Amygdala (tissue), 56 donors: Measurements from ENCODE around the gene FLT3LG.
A peak's percentile ranks its signal among the peaks of the same experiment; 100 is the strongest.
"Not testable (repeated sequence)": the region's sequence is repeated elsewhere in the genome, so short reads cannot be mapped to it uniquely, and the experiment has no call there.

Experiments
- DNase-seq, 56 donors: peaks; one replicate each; lab custom pipeline; 2025; lab: John Stamatoyannopoulos, UW

Gene FLT3LG

GRCh38 chr19:49459388-49459787 is 14.6 kb upstream of the FLT3LG start:
- DNase-seq: no peak

GRCh38 chr19:49461130-49461529 is 12.9 kb upstream of the FLT3LG start:
- not testable (repeated sequence) for DNase-seq

GRCh38 chr19:49461656-49462055 is 12.4 kb upstream of the FLT3LG start:
- no peak for DNase-seq

- no peak for DNase-seq
Measured at GRCh38 chr19:49462492-49462891, 11.5 kb upstream of the FLT3LG start.

GRCh38 chr19:49463960-49464740 is 9.9 kb upstream of the FLT3LG start:
- no peak for DNase-seq

- no peak for DNase-seq
Measured at GRCh38 chr19:49465371-49465770, 8.6 kb upstream of the FLT3LG start.

- DNase-seq: no peak
Measured at GRCh38 chr19:49468199-49468598, 5.8 kb upstream of the FLT3LG start.

- no peak for DNase-seq
Measured at GRCh38 chr19:49468746-49469447, 5.1 kb upstream of the FLT3LG start.

- DNase-seq: no peak
Measured at GRCh38 chr19:49469828-49470614, 4.0 kb upstream of the FLT3LG start.

- DNase-seq: no peak
Measured at GRCh38 chr19:49470615-49470978, 3.4 kb upstream of the FLT3LG start.

GRCh38 chr19:49472936-49473335 is 1.1 kb upstream of the FLT3LG start:
- no peak for DNase-seq

- not testable (repeated sequence) for DNase-seq
Measured at GRCh38 chr19:49473501-49473867, 531 bp upstream of the FLT3LG start.

- no peak for DNase-seq
Measured at GRCh38 chr19:49474542-49474924, 518 bp downstream of the FLT3LG start.

- no peak for DNase-seq
Measured at GRCh38 chr19:49475191-49475917, 1.3 kb downstream of the FLT3LG start.

GRCh38 chr19:49475995-49476880 is 2.2 kb downstream of the FLT3LG start:
- DNase-seq: peak in 18 of 56 donors; percentile 8 to 64 (median 28)

GRCh38 chr19:49479975-49480628 is 6.1 kb downstream of the FLT3LG start:
- DNase-seq: no peak

- DNase-seq: no peak
Measured at GRCh38 chr19:49481020-49481683, 7.1 kb downstream of the FLT3LG start.

GRCh38 chr19:49486232-49486631 is 12.2 kb downstream of the FLT3LG start:
- DNase-seq: no peak
